HG03520 (cell line): ENCODE results near the gene ZNF500.

Experiments
- ATAC-seq: cut with Tn5 transposase; IDR thresholded peaks from one replicate; pipeline ENCODE4 v1.9.1; 2021; ENCODE audit warnings: mild to moderate bottlenecking, moderate library complexity; ENCODE audit not compliant: unreplicated experiment

Gene ZNF500

DNA sequence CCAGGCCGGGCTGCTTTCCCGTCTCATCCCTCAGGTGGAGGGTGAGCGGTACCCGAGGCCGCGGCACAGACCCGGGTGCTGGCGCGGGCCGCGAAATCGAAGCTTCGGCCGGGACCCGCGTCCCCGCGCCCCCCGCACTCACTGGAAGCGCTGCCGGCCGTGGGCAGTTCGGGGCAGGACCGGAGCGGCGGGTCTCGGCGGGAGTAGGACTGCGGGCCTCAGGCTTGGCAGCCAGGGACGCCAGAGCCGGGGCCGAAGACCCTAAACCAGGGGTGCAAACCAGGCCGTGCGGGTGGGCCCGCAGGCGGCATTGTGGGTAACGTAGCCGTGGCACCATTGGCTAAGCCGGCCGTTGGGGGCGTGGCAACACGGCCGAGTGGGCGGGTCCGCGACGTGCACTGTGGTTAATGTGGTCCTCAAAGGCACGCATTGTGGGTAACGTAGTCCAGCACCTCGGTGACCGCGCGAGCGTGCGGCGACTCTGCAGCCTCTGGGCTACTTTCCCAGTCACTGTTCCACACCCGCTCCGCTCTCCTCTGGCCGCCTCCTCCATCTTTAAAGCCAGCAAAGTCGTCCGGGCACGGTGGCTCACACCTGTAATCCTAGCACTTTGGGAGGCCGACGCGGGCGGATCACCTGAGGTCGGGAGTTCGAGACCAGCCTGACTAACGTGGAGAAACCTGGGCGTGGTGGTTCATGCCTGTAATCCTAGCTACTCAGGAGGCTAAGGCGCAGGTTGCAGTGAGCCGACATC lies at the start of gene ZNF500:
Gene ZNF500, minus strand, starts transcription at position 288 of the 754 bp plus-strand sequence. CDS start 1,184 bp downstream, outside the sequence.
- ATAC-seq = peak; percentile 76

DNA sequence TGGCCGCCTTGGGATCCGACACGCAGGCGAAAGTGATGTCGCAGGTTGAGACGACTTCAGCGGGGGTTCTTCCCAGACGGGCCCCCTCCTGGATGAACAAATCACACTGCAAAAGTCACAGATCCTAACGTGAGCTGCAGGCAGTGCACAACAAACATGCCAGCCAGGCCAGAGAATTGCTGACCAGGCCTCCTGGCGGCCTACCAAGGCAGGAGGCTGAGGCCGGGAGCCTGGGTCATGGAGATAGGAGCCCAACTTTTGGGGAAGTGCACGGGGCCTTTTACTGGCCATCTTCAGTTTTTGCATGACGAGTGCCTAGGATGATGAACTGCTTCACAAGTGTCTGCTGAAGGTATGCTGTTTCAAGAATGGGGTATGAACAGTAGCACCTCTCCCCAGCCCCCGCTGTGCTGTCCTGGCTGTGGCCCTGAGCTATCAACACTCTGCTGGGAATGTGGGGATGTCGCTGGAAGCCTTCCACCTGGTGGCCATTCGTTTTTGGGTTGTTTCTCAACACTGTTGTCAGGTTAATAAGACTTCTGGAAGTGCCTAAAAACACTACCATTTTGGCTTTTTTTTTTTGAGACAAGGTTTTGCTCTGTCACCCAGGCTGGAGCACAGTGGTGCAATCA lies 47.7 kb upstream of the ZNF500 start:
- no peak for ATAC-seq

DNA sequence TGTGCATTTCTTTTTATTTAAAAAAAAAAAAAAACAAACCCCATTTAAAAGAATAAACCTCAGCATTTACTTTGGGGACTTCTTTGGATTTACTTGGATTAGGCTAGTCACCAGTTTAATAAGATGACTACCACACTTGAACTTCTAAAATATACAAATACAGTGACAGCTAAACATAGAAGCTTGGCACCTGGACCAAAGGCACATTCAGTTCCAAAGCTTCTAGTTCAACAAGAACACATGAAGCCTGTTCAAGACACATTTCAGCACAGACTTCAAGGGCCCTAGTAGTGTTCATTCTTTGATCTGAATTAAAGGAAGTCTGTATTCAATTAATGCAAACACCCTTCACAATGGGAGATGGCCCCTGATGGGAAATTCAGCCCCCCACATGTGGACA lies 47.1 kb upstream of the ZNF500 start:
- no peak for ATAC-seq

DNA sequence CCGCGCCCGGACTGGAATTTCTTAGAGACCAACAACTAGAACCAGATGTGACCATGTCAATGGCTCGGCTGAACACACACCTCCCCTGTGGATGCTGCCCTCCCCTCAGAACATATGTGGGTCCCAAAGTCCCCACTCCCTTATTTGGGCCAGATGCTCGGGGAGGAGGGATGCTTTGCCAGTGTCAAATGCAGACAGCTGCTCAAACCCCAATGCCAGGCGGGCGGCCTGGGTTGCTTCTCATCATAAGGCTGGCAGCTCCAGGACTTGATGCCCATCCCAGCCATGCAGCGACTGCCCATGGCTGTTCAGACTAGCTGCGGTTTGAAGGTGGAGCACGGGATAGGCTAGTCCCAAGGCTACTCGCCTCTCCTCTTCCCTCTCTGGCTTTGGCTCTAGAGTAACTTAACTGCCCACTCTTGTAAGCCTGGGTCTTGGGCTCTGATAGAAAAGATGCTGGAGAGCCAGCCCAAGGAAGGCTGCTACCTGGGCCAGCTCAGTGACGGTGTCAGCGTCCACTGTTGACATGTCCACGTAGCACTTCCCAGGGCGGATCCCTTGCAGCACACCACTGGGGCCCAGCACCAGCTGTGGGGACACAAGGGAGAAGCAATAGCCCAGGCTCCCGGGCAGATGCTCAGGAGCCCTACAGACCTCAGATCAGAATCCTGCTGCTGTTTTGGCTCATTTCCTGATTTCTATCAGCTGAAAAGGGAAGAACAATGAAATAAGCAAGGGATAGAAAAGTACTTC lies 46.5 kb upstream of the ZNF500 start:
- ATAC-seq = no peak

DNA sequence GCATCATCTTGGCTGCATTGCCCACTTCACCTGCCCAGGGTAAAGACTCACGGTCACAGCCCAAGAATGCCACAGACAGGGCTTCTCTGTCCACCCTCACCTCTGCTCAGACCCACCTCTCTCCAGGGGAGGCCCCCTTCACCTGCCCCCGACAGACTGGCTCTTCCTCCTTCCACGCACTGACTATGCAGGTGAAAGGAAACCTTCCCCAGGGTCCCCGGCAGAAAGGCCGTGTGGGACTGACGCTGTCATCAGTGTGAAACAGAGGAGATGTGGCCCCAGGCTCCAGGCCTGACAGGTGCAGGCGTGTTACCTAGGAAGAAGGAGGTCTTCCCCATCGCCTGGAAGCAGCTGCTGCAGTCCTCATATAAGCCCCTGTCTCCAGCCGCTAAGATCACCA lies 44.8 kb upstream of the ZNF500 start:
- ATAC-seq = no peak

DNA sequence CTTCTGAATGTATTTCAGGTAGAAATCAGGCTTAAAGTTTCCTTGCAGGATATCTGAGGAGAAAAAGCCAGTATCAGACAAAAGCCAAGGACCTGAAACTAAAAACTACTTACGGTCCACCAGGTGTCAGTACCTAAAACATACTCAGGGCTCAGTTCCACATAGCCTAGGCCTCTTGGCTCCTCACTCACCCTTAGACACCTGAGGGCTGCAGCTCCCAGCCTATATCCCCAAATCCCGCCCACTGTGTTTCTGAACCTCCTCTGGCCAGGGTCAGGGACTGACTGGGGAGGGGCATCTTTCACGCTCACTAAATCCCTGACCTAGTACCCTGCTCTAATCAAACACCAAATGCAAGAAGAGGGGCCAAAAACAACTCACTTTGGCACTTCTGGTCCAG lies 44.3 kb upstream of the ZNF500 start:
- no peak for ATAC-seq

DNA sequence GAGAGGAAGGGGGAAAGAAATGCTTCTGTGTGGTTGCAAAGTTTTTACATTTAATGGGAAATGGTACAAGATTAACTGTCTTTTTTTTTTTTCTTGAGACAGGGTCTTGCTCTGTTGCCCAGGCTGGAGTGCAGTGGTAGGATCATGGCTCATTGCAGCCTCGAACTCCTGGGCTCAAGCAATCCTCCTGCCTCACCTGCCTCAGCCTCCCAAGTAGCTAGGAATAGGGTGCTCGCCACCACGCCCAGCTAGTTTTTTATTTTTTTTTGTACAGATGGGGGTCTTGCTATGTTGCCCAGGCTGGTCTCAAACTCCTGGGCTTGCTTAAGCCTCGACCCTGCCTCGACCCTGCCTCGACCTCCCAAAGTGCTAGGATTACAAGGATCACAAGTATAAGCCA lies 39.3 kb upstream of the ZNF500 start:
- no peak for ATAC-seq

DNA sequence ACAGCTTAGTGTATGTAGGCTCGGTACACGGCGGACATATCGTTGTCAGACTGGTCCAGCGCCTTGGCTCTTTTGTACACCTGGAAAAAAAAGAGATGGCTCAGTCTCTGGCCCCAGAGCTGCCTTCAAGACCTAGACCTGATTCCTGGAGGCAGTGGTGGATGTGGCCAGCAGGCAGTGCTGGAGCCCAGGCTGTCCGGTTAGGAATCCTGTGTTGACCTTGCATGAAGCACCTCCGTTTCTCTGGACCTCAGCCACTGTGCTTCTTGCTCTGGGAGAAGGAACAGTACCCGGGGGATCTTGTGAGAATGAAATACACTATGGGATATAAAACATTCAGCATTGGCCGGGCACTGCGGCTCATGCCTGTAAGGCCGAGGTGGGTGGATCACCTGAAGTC lies 38.3 kb upstream of the ZNF500 start:
- ATAC-seq = no peak

DNA sequence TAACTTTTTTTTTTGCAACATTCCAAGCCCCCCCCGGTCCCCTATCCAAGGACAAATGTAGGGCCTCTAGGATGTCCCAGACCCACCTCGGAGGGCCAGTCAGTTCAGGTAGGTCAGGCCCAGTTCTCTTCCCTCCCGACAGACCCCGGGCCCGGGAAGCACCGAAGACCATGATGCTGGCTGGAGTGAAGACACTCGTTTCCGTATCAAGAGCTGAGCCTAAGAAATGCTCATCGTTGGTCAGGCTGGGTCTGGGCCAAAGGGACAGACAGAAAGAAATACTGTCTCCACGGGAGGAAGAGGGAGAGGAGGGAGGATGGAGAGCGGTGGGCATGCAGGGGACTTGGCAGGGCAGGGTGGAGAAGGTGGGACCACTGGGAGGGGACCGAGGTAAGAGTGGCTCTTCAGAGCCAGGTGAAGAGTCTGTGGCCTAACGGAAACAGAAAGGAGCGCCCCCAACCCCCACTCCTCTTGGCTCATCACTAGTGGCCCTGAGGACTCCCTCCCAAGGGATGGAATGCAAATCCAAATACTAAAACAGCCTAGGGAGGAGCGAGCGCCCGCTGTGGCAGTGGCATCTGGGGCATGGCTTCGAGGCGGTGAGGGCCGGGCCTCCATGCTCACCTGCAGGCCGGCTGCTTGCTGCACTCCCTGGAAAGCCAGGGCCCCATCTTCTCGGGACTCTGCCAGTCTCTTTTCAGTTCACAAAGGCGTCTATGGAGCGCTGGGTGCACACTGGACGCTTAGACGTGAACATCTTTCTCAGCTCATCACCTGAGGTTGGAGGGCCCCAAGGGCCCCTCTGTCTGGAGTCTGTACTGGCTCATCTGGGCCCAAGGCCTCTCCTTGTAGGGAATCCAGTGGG lies 37.2 kb upstream of the ZNF500 start:
- no peak for ATAC-seq

DNA sequence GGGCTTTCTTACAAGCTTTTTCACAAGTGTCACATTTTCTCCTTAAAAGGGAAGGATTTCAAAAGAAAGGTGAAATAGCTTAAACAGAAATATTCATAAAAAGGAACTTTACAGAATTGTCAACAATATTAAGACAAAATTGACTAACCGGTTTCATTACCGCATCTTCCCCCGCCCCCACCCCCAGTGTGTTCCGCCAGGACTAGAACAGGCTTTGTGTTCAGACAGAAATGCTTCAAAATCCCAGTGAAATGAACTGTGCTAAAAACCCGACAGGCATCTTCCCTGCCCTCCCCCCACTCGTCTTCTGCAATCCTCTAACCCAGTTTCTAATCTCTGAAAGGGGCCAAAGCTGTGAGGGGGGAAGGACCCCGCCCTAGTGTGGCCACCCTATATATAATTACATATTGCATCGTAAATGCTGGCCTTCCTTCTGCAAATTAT lies 36.5 kb upstream of the ZNF500 start:
- no peak for ATAC-seq

DNA sequence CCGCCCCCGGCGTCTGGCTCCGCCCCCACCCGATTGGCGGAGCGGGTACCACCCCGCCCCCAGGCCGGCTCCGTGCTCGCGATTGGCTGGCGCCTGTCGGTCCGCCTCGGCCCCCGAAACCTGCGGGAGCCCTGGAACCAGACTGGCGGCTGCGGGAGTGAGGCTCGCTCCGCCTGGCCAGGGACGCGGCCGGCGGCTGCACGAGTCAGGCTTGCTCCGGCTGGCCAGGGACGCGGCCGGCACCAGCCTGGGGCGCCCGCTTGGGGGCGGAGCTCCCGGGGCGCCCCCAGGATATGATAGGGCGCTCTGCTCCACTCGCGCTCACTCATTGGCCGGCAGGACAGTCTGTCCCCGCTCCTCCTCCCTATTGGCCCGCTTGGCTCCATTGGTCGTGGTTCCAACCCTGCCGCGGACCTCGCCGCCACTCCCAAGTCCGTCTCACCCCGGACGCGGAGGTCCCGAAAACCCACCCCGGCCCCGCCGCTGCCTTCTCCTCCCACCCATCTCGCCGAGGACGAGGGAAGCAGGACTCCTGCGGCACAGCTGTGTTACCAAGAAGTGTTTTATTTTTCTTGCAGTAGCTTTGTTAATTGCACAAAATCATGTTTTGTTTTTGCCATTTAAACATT lies 35.8 kb upstream of the ZNF500 start:
- peak; percentile 88 for ATAC-seq

DNA sequence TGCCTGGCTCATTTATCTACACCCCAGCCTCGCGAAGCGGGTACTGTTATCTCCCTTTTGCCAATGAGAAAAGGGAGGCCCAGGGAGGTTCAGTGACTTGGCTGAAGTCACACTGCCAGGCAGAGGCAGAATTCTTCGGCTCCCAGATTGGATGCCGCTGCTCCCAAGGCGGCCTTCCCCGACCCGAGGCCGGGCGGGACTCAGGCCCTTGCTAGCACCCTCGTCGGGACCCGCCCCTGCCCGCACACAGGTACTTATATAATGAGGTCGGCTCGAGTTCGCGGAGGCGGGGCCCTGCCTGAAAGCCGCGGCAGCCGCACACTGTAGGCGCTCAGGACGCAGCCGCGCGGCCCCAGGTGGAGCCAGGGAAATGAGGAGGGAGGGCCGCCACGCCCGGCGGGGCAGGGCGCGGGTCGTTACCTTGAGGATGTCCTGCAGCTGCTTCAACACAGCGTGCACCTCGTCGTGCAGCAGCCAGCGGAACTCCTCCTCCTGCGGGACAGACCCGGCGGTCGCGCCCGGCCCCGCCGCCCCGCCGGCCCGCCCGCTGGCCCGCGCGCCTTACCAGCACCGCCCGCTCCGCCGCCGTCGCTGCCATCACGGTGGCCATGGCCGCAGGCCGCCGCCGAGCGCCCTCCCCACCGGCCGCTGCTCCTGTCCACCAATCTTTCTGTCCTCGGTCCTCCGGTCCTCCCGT lies 35.1 kb upstream of the ZNF500 start, which contains the start of gene ROGDI:
Gene ROGDI, minus strand, starts transcription at position 672 of the 697 bp plus-strand sequence. Its CDS starts 62 bp downstream, at position 610.
- peak; percentile 41 for ATAC-seq

DNA sequence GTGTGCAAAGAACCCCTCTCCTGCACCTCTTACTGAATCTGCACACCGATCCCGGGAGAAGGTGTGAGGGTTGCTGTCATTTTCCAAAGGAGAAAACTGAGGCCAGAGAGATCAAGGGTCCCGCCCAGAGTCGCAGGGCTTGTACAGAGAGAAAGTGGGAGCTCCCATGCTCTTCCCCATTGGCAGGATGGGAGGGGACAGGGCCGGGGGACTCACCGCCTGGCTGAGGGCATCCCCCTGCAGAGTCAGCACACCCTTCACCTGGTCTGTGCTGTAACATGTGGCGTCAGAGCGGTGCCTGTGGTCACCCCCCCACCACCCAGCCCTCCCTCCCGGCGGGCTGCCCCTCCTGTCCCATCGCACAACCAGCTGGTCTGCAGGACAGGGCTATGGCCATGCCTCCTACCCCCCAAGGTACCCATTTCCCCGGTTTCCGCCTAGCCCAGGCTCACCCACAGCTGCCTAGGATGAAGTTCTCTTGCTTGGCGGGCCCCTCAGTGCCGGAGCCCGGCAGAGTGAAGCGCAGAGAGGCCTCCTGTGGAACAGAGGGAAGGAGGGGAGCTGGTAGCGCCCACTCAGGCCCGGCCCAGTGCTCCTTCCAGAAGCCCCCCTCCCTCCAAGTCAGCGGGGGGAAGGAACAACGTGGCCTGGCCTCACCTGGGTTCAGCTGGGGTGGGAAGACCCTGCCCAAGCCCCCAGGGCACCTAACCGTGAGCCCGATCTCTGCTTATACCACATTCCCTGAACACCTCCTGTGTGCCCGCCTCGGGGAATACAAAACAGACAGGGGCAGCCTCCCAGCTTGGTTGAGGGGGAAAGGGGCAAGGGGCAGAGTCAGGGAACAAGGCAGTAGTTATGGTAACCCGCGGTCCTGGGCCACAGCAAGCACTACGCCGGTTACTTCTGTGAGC lies 34.3 kb upstream of the ZNF500 start:
- ATAC-seq = no peak

DNA sequence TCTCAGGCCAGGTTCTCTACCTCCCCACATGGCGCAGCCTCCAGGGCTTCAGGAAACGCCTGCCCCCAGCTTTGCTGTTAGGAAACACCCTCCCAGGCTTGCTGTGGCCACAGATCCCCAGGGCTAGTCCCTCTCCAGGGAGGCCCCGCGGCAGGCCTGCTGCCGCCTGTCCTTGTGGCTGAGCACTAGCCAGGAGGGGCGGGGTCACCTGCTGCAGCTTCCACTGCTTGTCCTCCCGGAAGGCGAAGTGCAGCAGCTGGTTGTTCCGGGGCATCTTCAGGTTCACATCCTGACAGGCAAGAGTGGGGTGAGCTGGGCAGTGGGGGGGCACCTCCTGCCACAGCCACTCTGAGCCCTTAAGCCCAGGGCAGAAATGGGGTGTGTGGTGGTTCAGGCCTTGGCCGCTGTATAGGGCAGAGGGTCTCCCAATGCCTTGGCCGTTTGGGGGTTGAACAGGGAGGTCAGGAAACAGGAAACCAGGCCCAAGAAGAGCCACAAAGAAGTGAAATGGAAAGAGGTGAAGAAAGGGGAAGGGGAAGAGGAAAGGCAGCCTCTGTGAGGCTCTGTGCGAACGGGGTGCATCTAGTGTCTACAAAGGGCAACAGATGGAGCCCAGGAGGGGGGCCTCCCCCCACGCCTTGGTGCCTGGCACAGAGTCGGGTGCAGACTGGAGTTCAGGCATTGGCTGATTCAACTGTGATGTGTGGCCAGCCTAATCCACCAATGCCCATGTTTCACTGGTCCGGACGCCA lies 33.5 kb upstream of the ZNF500 start:
- no peak for ATAC-seq

DNA sequence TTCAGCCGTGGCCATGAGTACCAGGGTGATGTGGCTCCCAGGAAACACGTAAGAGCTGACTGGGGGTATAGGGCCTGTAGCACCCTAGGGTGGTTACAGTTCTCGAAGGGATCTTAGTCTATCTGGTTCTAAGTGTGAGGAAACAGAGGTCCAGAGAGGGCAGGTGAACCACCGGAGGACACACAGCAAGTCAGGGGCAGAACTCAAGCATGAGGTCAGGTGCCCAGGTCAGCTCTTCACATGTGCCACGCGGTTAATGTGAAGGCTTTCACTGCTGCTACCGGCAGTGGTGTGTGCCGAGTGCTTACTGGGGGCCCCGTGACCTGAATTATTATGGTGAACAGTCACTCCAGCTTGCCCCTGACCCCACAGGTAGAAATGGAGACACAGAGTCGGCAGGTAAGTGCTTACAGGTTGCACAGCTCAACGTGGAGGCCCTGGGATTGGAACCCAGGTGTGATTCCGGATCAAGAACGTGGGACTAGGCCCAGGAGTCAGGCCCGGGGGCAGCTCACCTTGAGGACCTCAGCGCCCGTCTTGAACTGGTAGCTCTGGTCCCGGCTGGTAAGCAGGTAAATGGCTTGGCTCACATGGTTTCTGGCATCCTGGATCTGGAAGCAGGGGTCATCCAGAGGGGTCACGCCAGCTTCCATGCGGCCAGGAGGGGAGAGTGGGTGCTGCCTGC lies 32.4 kb upstream of the ZNF500 start:
- no peak for ATAC-seq

DNA sequence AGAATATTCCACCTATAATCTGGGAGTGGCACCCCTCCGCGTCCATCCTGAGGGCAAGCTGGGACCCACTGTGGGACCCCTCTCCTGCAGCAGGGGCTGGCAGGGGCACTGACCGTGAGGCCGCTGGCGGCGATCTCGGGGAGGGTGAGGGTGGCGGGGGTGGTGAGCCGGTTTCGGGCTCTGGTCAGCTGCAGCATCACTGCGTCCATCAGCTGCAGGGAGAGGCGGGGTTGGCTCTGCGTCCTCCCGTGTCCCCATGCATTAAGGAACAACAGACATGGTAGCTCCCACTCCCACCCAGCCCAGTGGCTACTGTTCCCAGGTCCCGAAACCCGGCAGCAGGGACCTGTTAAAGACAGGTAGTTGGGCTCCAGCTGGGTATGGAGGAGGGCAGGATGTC lies 31.5 kb upstream of the ZNF500 start:
- no peak for ATAC-seq

DNA sequence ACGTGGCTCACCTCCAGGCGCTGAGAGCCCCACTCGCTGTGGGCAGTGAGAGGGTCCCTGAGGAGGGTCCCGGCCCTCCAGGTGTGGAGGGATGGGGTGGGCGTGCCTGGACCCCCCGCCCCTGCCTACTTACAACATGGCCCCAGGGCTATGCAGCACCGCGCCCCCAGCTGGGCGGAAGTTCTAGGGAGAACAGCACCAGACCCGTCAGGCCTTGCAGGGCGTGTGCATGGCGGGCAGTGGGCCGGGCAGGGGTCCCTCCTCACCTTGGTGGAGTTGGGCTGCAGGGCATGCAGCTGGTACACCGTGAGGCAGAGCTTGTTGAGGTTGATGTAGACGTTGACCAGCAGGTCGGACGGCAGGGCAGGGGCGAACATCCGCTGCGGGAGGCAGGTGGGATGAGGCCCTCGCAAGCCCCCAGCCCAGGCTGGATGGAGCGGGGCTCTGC lies 30.9 kb upstream of the ZNF500 start:
- ATAC-seq = no peak
